Fibroblast of lung (primary cell): Measurements from ENCODE around the gene SLC24A3. TPM values are rescaled to one million over a fixed set of nuclear protein-coding genes. Genes with fewer than 3 reads are reported as not detected.

Source experiments
- DNase-seq, 2 donors: peaks; one replicate each; pipeline versions ENCODE4 v3.0.0 to v3.0.0-alpha.2; 2010; ENCODE audit warnings: low read depth in 2 of 2
- H2AFZ ChIP-seq: 2 replicates; pipeline ENCODE4 v1.5.1; 2012; ENCODE audit warnings: low read length, control low read depth, inconsistent platforms
- H3K27ac ChIP-seq: 2 replicates; pipeline ENCODE4 v1.5.1; 2011; ENCODE audit warnings: low read length, control low read depth; ENCODE audit not compliant: insufficient read depth
- H3K27me3 ChIP-seq: 2 replicates; pipeline ENCODE4 v1.5.1; 2011; ENCODE audit warnings: mild to moderate bottlenecking, low read length; ENCODE audit not compliant: control insufficient read depth, insufficient read depth
- H3K36me3 ChIP-seq: 2 replicates; pipeline ENCODE4 v1.5.1; 2011; ENCODE audit warnings: low read length; ENCODE audit not compliant: control insufficient read depth, insufficient read depth
- H3K4me1 ChIP-seq: 2 replicates; pipeline ENCODE4 v1.5.1; 2011; ENCODE audit warnings: low read length; ENCODE audit not compliant: control insufficient read depth, insufficient read depth; ENCODE audit errors: extremely low read depth
- H3K4me2 ChIP-seq: 2 replicates; pipeline ENCODE4 v1.5.1; 2011; ENCODE audit warnings: low read length, control low read depth; ENCODE audit not compliant: insufficient read depth; ENCODE audit errors: extremely low read depth
- H3K4me3 ChIP-seq, 4 experiments: fragments of 200-600 bp in 1 of 4; sonication (generic) in 1 of 4; replicated peaks in 1 of 4; 2 replicates each; pipeline ENCODE4 v1.5.1; 2011 to 2016; ENCODE audit warnings: low read length in 4 of 4, low read depth in 3 of 4, mild to moderate bottlenecking in 3 of 4, control low read depth in 2 of 4, inconsistent platforms in 1 of 4, mixed read lengths in 1 of 4; ENCODE audit not compliant: insufficient read depth in 1 of 4; ENCODE audit errors: control extremely low read depth in 1 of 4
- H3K79me2 ChIP-seq: 2 replicates; pipeline ENCODE4 v1.5.1; 2012; ENCODE audit warnings: mild to moderate bottlenecking, low read length, inconsistent platforms; ENCODE audit not compliant: control insufficient read depth, insufficient read depth
- H3K9ac ChIP-seq: 2 replicates; pipeline ENCODE4 v1.5.1; 2011; ENCODE audit warnings: mild to moderate bottlenecking, low read length, control low read depth; ENCODE audit not compliant: insufficient read depth
- H3K9me3 ChIP-seq: 2 replicates; pipeline ENCODE4 v1.5.1; 2012; ENCODE audit warnings: low read depth, low read length; ENCODE audit not compliant: control insufficient read depth, insufficient read depth
- H4K20me1 ChIP-seq: 2 replicates; pipeline ENCODE4 v1.5.1; 2011; ENCODE audit warnings: low read length; ENCODE audit not compliant: control insufficient read depth, insufficient read depth; ENCODE audit errors: extremely low read depth
- CTCF ChIP-seq, 2 donors: IDR thresholded peaks in 1 of 2; conservative IDR thresholded peaks in 1 of 2; 1 replicate in 1 of 2; 2 replicates in 1 of 2; pipeline ENCODE4 v1.5.1; 2011 to 2012; ENCODE audit warnings: low read length in 2 of 2, control low read depth in 1 of 2, inconsistent platforms in 1 of 2, low read depth in 1 of 2, mild to moderate bottlenecking in 1 of 2
- EZH2 ChIP-seq: IDR thresholded peaks from 2 replicates; pipeline ENCODE4 v1.5.1; 2012; ENCODE audit warnings: low read length, control low read depth, mild to moderate bottlenecking; ENCODE audit errors: missing control alignments
- polyA plus RNA-seq, 2 donors: library from polyadenylated mRNA; depleted of rRNA in 1 of 2; stranded (reverse) in 1 of 2; unstranded in 1 of 2; fragments of >200 nt; gene quantifications; 2 replicates each; pipeline ENCODE4 v1.2.1, GENCODE V29; 2011 to 2012; ENCODE audit warnings: missing spikeins in 1 of 2
- total RNA-seq: library from RNA; depleted of rRNA; stranded (reverse); fragments of >200 nt; gene quantifications from 2 replicates; pipeline ENCODE4 v1.2.1, GENCODE V29; 2014

Gene SLC24A3
- total and polyA plus RNA-seq, 2 donors (not counting 1 experiment from before 2014, with no cell fraction given): 0.03 to 1.8 TPM

- Histone ChIP-seq H3K27me3 (no peaks in the 10 kb centered on the region), H2AFZ (no peak overlapping the region), H4K20me1 (no peaks in the 10 kb centered on the region), H3K4me2 (no peak overlapping the region), H3K36me3 (no peaks in the 10 kb centered on the region), H3K9me3 (no peaks in the 10 kb centered on the region), H3K4me3 (no peak overlapping the region), H3K27ac (no peak overlapping the region), H3K4me1 (no peaks in the 10 kb centered on the region), H3K79me2 (no peaks in the 10 kb centered on the region), H3K9ac (no peak overlapping the region)
- no peak for DNase-seq
- TF ChIP-seq CTCF (conservative IDR thresholded peaks at IDR 0.05 in 1 of 2, IDR thresholded peaks at IDR 0.05 in 1 of 2; ENCODE audit: low read depth in 1 of 2, low read length in 2 of 2): no peak
- no peak for TF ChIP-seq EZH2
Measured at GRCh38 chr20:19382386-19383340, 170.2 kb downstream of the SLC24A3 start.

GRCh38 chr20:19384940-19385339 lies 172.5 kb downstream of the SLC24A3 start:
- no peak for DNase-seq
- no peaks in the 10 kb centered on the region for H3K79me2 ChIP-seq

More at GRCh38 chr20:19384940-19385339, 172.5 kb downstream of the SLC24A3 start:
- H4K20me1 ChIP-seq: no peaks in the 10 kb centered on the region
- no peaks in the 10 kb centered on the region for H3K9me3 ChIP-seq
- TF ChIP-seq EZH2 (no peak), CTCF (conservative IDR thresholded peaks at IDR 0.05 in 1 of 2, IDR thresholded peaks at IDR 0.05 in 1 of 2; ENCODE audit: low read depth in 1 of 2, low read length in 2 of 2) (no peak)
- H3K27me3 ChIP-seq: no peaks in the 10 kb centered on the region
- H3K36me3 ChIP-seq: no peaks in the 10 kb centered on the region
- no peak overlapping the region for H3K27ac ChIP-seq
- H2AFZ ChIP-seq: no peak overlapping the region
- H3K4me1 ChIP-seq: no peaks in the 10 kb centered on the region
- H3K4me2 ChIP-seq: no peak overlapping the region
- H3K4me3 ChIP-seq: no peak overlapping the region
- no peak overlapping the region for H3K9ac ChIP-seq
